Measurements from ENCODE around the gene KRTAP5-6. TPM values are rescaled to one million over a fixed set of nuclear protein-coding genes. Genes with fewer than 3 reads are reported as not detected.

The KRTAP5-6 gene
- polyA plus RNA-seq, 2 of the 4 experiments (the other 2 are of a cell fraction), result not detected

- no peak; a peak in 1 of 6 replicates for ATAC-seq
- Histone ChIP-seq H3K4me3 (no peak overlapping the region), H3K9me3 (no peaks in the 10 kb centered on the region), H3K27ac (no peak overlapping the region), H3K4me2 (no peak overlapping the region), H3K4me1 (no peaks in the 10 kb centered on the region)
- POLR2A ChIA-PET, result no interaction called here
- TF ChIP-seq HOXB5 (CRISPR knock-in tag; IDR thresholded peaks at IDR 0.05), result no peak
- no peak for TF ChIP-seq JUNB (IDR thresholded peaks at IDR 0.05)
- TF ChIP-seq POLR2A (IDR thresholded peaks at IDR 0.05; ENCODE audit: low read length), result no peak
- no peak for TF ChIP-seq FOXS1 (CRISPR knock-in tag; IDR thresholded peaks at IDR 0.05)
- TF ChIP-seq, protein P1, sequence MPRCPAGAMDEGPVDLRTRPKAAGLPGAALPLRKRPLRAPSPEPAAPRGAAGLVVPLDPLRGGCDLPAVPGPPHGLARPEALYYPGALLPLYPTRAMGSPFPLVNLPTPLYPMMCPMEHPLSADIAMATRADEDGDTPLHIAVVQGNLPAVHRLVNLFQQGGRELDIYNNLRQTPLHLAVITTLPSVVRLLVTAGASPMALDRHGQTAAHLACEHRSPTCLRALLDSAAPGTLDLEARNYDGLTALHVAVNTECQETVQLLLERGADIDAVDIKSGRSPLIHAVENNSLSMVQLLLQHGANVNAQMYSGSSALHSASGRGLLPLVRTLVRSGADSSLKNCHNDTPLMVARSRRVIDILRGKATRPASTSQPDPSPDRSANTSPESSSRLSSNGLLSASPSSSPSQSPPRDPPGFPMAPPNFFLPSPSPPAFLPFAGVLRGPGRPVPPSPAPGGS (IDR thresholded peaks at IDR 0.05), result no peak
- no peak for TF ChIP-seq TFCP2L1 (CRISPR knock-in tag; IDR thresholded peaks at IDR 0.05)
- TF ChIP-seq KDM5A (IDR thresholded peaks at IDR 0.05), result no peak
- no peak for TF ChIP-seq NPAS2 (CRISPR knock-in tag; IDR thresholded peaks at IDR 0.05; ENCODE audit: borderline replicate concordance)
- TF ChIP-seq HOXB13 (CRISPR knock-in tag; IDR thresholded peaks at IDR 0.05; ENCODE audit: low read depth), result no peak
- no peak for TF ChIP-seq CHD2 (IDR thresholded peaks at IDR 0.05; ENCODE audit: low read length, partially characterized antibody)
- TF ChIP-seq, protein P2, sequence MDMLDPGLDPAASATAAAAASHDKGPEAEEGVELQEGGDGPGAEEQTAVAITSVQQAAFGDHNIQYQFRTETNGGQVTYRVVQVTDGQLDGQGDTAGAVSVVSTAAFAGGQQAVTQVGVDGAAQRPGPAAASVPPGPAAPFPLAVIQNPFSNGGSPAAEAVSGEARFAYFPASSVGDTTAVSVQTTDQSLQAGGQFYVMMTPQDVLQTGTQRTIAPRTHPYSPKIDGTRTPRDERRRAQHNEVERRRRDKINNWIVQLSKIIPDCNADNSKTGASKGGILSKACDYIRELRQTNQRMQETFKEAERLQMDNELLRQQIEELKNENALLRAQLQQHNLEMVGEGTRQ (IDR thresholded peaks at IDR 0.05), result no peak
- TF ChIP-seq REST (IDR thresholded peaks at IDR 0.05), result no peak
- TF ChIP-seq FOSB (CRISPR knock-in tag; IDR thresholded peaks at IDR 0.05), result no peak
- no peak for TF ChIP-seq HES2 (IDR thresholded peaks at IDR 0.05)
- TF ChIP-seq POLR2AphosphoS2 (conservative IDR thresholded peaks at IDR 0.05; ENCODE audit: low read length), result no peak
- TF ChIP-seq FOSL2 (IDR thresholded peaks at IDR 0.05), result no peak
- no peak for TF ChIP-seq FOSL2 (CRISPR knock-in tag; IDR thresholded peaks at IDR 0.05)
- no peak for TF ChIP-seq MAFK (IDR thresholded peaks at IDR 0.05; ENCODE audit: partially characterized antibody)
- TF ChIP-seq HOXA7 (CRISPR knock-in tag; IDR thresholded peaks at IDR 0.05), result no peak
- no peak for DNase-seq (ENCODE audit: low read depth in 1 of 2, low spot score in 1 of 2)
- WGBS (ENCODE audit: missing lambda C conversion rate), result 45% methylated on average over 21 of the region's 21 CpGs
- CTCF ChIA-PET, result interaction anchor here (1.2 to 9.9 kb wide), 5 partner anchors 19 to 481 kb away, joined by 3 to 103 read pairs (median 34); no protein-coding TSS in a partner anchor
- FAIRE-seq, result no peak
These were observed 22.5 kb upstream of the KRTAP5-6 start for GRCh38 chr11:1674173-1675131.

DNA sequence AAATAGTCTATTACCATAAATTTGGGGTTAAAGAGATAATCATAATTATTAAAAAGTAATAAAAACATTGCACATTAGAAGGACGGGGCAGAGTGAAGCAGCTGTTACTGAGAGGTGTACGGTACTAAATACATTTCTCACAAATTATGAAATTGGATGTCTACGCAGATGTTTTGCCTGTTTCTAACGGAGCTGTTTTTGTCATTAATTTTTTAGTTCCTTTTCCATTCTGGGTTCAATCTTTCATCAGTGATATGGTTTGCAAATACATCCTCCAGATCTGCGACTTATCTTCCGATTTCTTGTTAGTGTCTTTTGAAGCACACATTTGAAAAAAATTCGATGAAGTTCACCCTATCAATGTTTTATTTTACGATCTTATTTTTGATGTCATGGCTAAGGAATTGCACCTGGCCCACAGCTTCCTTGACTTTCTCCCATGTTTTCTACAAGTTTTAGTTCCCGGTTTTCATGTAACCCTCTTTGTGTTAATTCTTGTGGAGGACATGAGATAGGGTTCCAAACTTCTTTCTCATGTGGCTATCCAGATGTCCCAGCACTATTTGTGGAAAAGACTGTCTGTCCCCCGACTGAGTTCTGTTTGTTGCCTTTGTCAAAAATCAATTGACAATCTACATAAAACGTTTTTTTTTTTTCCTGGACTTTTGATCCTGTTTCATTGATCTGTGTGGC is 21.3 kb upstream of the KRTAP5-6 start:
- Histone ChIP-seq H3K4me1 (no peaks in the 10 kb centered on the region), H3K9me3 (peaks cover 4% of the 10 kb centered on the region; the same call in 1 of the 3 replicates), H3K27ac (no peak overlapping the region), H3K4me3 (no peak overlapping the region), H3K4me2 (no peak overlapping the region)
- POLR2A ChIA-PET, result no interaction called here
- CTCF ChIA-PET, result interaction anchor here (0.7 to 9.9 kb wide), 7 partner anchors 17 to 480 kb away, joined by 3 to 103 read pairs (median 5); no protein-coding TSS in a partner anchor
- no peak for TF ChIP-seq FOXS1 (CRISPR knock-in tag; IDR thresholded peaks at IDR 0.05)
- no peak for TF ChIP-seq GATA3 (IDR thresholded peaks at IDR 0.05; ENCODE audit: borderline replicate concordance)
- TF ChIP-seq CBX2 (IDR thresholded peaks at IDR 0.05; ENCODE audit: borderline replicate concordance, low read depth), result no peak
- no peak for TF ChIP-seq KDM5A (IDR thresholded peaks at IDR 0.05)
- no peak for TF ChIP-seq EP300 (IDR thresholded peaks at IDR 0.05)
- no peak for TF ChIP-seq REST (IDR thresholded peaks at IDR 0.05)
- no peak for TF ChIP-seq NR3C1 (IDR thresholded peaks at IDR 0.05)
- TF ChIP-seq HOXA7 (CRISPR knock-in tag; IDR thresholded peaks at IDR 0.05), result no peak
- TF ChIP-seq FOSL2 (IDR thresholded peaks at IDR 0.05), result no peak
- no peak for TF ChIP-seq FOSL2 (CRISPR knock-in tag; IDR thresholded peaks at IDR 0.05)
- no peak for TF ChIP-seq SMC3 (IDR thresholded peaks at IDR 0.05)
- TF ChIP-seq JUN (IDR thresholded peaks at IDR 0.05), result no peak
- no peak for TF ChIP-seq RNF2 (IDR thresholded peaks at IDR 0.05; ENCODE audit: borderline replicate concordance, low read depth)
- ATAC-seq (no peak), DNase-seq (ENCODE audit: low read depth in 1 of 2, low spot score in 1 of 2) (no peak), FAIRE-seq (no peak)
- 43% methylated on average over 11 of the region's 11 CpGs for WGBS (ENCODE audit: missing lambda C conversion rate)

All from A549 (cell line).